ENCODE measurements around the gene DAAM1. TPM values are rescaled to one million over a fixed set of nuclear protein-coding genes. Genes with fewer than 3 reads are reported as not detected.

Gene DAAM1
- 10 to 100 TPM; 12.1 to 15.9 TPM for total RNA-seq

- Mint-ChIP-seq H3K4me1 (peaks cover 22% of the 10 kb centered on the region), H3K27me3 (peaks cover 27% of the 10 kb centered on the region), H3K4me3 (peak within 1 kb of the TSS; percentile 85), H3K27ac (peak within 1 kb of the TSS; percentile 80), H3K9me3 (ENCODE audit: low read depth) (no peaks in the 10 kb centered on the region), H3K36me3 (no peaks in the 10 kb centered on the region)
- DNase-seq (peak; percentile 98), ATAC-seq (peak; percentile 96)
- CTCF ChIA-PET, result interaction anchor here (0.9 to 1.6 kb wide), 2 partner anchors 12 to 296 kb away, joined by 3 to 5 read pairs; partner anchors contain the start of genes JKAMP and L3HYPDH
Observed at GRCh38 chr14:59188461-59189090, at the start of gene DAAM1. TSS of gene DAAM1 (plus strand) at chr14:59188667. CDS start at chr14:59263478, 74,811 bp downstream.

GRCh38 chr14:59139324-59139723, 49.1 kb upstream of the DAAM1 start:
- ATAC-seq (no peak), DNase-seq (no peak)
- Mint-ChIP-seq H3K27me3 (peaks cover 19% of the 10 kb centered on the region), H3K36me3 (no peaks in the 10 kb centered on the region), H3K4me3 (no peak overlapping the region), H3K9me3 (ENCODE audit: low read depth) (no peaks in the 10 kb centered on the region), H3K4me1 (no peaks in the 10 kb centered on the region), H3K27ac (no peak overlapping the region)
- CTCF ChIA-PET, result no interaction called here

- no peaks in the 10 kb centered on the region for H3K36me3 Mint-ChIP-seq
- ATAC-seq, result no peak
- no peak overlapping the region for H3K4me3 Mint-ChIP-seq
- H3K9me3 Mint-ChIP-seq (ENCODE audit: low read depth), result no peaks in the 10 kb centered on the region
- H3K4me1 Mint-ChIP-seq, result no peaks in the 10 kb centered on the region
- CTCF ChIA-PET, result no interaction called here
- H3K27ac Mint-ChIP-seq, result no peak overlapping the region
- DNase-seq, result no peak
- peaks cover 9% of the 10 kb centered on the region for H3K27me3 Mint-ChIP-seq
Observed at GRCh38 chr14:59140106-59140843, 48.2 kb upstream of the DAAM1 start.

DNA sequence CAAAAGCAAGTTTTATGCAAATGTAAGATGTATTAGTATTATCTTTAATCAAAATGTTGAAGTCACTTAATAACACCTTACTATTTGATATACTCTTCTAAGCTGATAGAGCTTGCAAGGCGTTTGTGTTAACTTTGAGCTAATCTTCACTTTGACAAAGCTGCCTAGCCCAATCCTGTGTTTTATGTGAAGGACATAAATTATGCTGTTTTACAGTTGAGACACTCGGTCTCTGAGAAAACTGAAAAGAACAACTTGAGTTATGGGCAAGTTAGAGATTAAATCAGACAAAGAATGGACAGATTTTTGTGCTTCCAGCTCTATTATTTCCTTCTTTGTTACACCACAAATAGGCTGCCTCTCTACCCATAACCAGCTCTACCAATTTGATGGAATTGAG, 42.0 kb upstream of the DAAM1 start:
- CTCF ChIA-PET, result no interaction called here
- H3K36me3 Mint-ChIP-seq, result no peaks in the 10 kb centered on the region
- no peaks in the 10 kb centered on the region for H3K4me1 Mint-ChIP-seq
- peaks cover 9% of the 10 kb centered on the region for H3K27me3 Mint-ChIP-seq
- DNase-seq (no peak), ATAC-seq (no peak)
- H3K27ac Mint-ChIP-seq, result no peak overlapping the region
- no peaks in the 10 kb centered on the region for H3K9me3 Mint-ChIP-seq (ENCODE audit: low read depth)
- no peak overlapping the region for H3K4me3 Mint-ChIP-seq

DNA sequence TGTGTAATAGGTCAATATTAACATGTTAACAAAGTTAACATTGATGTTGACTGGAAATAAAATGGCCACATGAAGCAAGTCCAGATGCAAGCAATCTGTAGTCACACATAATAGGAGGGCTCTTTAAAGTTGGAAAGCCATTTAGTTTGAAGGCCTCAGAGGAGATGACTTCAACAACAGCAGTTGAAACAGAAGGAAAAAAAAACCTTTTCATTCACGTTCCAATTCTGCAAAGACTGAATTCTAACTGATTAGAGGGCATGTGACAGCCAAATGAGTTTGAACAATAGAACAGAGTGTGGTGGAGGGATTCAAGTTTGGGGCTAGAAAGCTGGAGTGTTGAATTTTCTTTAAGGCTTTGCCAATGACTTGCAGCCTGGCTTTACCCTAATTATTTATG, 41.5 kb upstream of the DAAM1 start:
- CTCF ChIA-PET, result no interaction called here
- Mint-ChIP-seq H3K27ac (no peak overlapping the region), H3K27me3 (peaks cover 9% of the 10 kb centered on the region), H3K4me1 (no peaks in the 10 kb centered on the region), H3K36me3 (no peaks in the 10 kb centered on the region), H3K4me3 (no peak overlapping the region), H3K9me3 (ENCODE audit: low read depth) (no peaks in the 10 kb centered on the region)
- ATAC-seq (no peak), DNase-seq (no peak)

DNA sequence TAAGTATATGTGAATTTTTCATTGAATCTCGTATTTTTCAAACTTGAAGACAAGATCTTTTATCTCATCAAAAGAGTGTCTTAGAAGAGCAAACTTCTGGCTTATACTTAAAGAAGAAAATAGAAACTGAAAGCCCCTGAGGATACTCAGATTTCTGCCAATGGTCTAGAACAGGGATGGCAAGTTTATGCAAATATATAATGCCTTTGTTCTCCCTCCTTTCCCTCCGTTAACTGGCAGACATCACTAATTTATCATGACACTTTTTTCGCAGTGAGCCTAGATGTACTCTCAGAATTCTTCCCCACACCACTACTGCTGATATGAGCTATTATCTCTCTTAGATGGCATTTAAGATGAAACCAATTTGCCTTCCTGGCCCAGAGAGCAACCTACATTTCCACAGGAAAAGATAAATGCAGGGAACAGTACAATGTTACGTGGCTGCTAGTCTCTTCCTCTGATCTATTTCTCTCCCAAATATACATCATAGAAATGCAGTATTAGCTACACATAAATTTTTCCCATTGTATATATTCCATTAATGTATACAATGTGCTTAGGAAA, 40.0 kb upstream of the DAAM1 start:
- Mint-ChIP-seq H3K4me1 (no peaks in the 10 kb centered on the region), H3K4me3 (no peak overlapping the region), H3K9me3 (ENCODE audit: low read depth) (no peaks in the 10 kb centered on the region), H3K27me3 (peaks cover 2% of the 10 kb centered on the region), H3K27ac (no peak overlapping the region), H3K36me3 (no peaks in the 10 kb centered on the region)
- ATAC-seq (no peak), DNase-seq (no peak)
- CTCF ChIA-PET, result no interaction called here

DNA sequence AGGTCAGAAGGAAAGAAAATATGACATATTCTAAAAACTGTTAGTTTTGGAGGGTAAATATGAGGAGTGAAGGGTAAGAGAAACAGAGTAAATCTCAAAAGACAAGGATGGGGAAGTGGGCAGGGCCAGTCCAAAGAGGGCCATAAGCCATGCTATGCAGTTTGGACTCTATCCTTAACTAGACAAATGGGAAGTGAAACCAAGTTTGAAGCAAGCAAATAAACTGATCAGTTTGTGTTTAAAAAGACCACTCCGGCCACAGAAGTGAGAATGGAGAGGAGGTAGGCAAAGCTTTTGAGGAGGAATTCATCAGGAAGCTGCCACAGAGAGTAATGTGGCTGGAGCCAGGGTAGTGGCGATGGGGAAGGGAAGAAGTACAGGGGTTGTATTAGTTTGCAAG, 37.5 kb upstream of the DAAM1 start:
- Mint-ChIP-seq H3K4me1 (peaks cover 2% of the 10 kb centered on the region), H3K9me3 (ENCODE audit: low read depth) (no peaks in the 10 kb centered on the region), H3K36me3 (no peaks in the 10 kb centered on the region), H3K27ac (no peak overlapping the region), H3K4me3 (no peak overlapping the region), H3K27me3 (no peaks in the 10 kb centered on the region)
- DNase-seq (no peak), ATAC-seq (no peak)
- CTCF ChIA-PET, result no interaction called here

GRCh38 chr14:59154373-59154772, 34.1 kb upstream of the DAAM1 start:
- H3K4me3 Mint-ChIP-seq, result no peak overlapping the region
- ATAC-seq (no peak), DNase-seq (no peak)
- H3K4me1 Mint-ChIP-seq, result peaks cover 2% of the 10 kb centered on the region
- no peaks in the 10 kb centered on the region for H3K9me3 Mint-ChIP-seq (ENCODE audit: low read depth)
- no peaks in the 10 kb centered on the region for H3K36me3 Mint-ChIP-seq
- H3K27ac Mint-ChIP-seq, result no peak overlapping the region
- CTCF ChIA-PET, result no interaction called here
- no peaks in the 10 kb centered on the region for H3K27me3 Mint-ChIP-seq

- no peak for ATAC-seq
- Mint-ChIP-seq H3K9me3 (ENCODE audit: low read depth) (no peaks in the 10 kb centered on the region), H3K27ac (no peak overlapping the region), H3K4me1 (peaks cover 2% of the 10 kb centered on the region), H3K36me3 (no peaks in the 10 kb centered on the region), H3K4me3 (no peak overlapping the region), H3K27me3 (peaks cover 3% of the 10 kb centered on the region)
- CTCF ChIA-PET, result no interaction called here
- DNase-seq, result no peak
Observed at GRCh38 chr14:59155886-59156285, 32.6 kb upstream of the DAAM1 start.

DNA sequence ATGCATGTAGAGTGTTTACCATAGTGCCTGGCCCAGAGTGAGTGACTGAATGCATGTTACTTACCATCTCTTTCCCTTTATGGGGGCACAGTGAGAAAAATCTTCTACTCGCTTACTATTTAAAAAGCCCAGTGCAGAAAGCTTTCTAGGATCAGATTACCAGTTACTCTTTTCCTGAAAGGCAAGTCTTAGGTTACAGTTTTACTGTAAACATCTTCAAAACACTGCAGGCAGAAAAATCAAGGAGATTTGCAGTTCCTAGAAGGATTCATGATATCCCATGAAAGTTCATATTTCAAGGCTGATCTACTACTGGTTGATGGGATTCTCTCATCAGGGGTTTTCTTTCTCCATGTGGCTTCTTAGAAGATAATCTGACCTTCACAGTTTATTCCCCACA, 29.3 kb upstream of the DAAM1 start:
- CTCF ChIA-PET, result no interaction called here
- no peaks in the 10 kb centered on the region for H3K36me3 Mint-ChIP-seq
- no peak overlapping the region for H3K4me3 Mint-ChIP-seq
- DNase-seq (no peak), ATAC-seq (no peak)
- H3K27ac Mint-ChIP-seq, result no peak overlapping the region
- peaks cover 17% of the 10 kb centered on the region for H3K27me3 Mint-ChIP-seq
- H3K9me3 Mint-ChIP-seq (ENCODE audit: low read depth), result no peaks in the 10 kb centered on the region
- H3K4me1 Mint-ChIP-seq, result peaks cover 2% of the 10 kb centered on the region

- H3K4me3 Mint-ChIP-seq, result no peak overlapping the region
- H3K4me1 Mint-ChIP-seq, result no peaks in the 10 kb centered on the region
- H3K27ac Mint-ChIP-seq, result no peak overlapping the region
- DNase-seq, result no peak
- no peak for ATAC-seq
- no peaks in the 10 kb centered on the region for H3K9me3 Mint-ChIP-seq (ENCODE audit: low read depth)
- H3K36me3 Mint-ChIP-seq, result no peaks in the 10 kb centered on the region
- H3K27me3 Mint-ChIP-seq, result peaks cover 20% of the 10 kb centered on the region
- CTCF ChIA-PET, result no interaction called here
Observed at GRCh38 chr14:59160506-59160905, 28.0 kb upstream of the DAAM1 start.

- H3K27me3 Mint-ChIP-seq, result peaks cover 22% of the 10 kb centered on the region
- H3K9me3 Mint-ChIP-seq (ENCODE audit: low read depth), result no peaks in the 10 kb centered on the region
- DNase-seq (no peak), ATAC-seq (no peak)
- H3K36me3 Mint-ChIP-seq, result no peaks in the 10 kb centered on the region
- no peak overlapping the region for H3K4me3 Mint-ChIP-seq
- no peak overlapping the region for H3K27ac Mint-ChIP-seq
- no peaks in the 10 kb centered on the region for H3K4me1 Mint-ChIP-seq
- CTCF ChIA-PET, result no interaction called here
Observed at GRCh38 chr14:59161561-59162175, 26.8 kb upstream of the DAAM1 start.

GRCh38 chr14:59166258-59166657, 22.2 kb upstream of the DAAM1 start:
- Mint-ChIP-seq H3K4me1 (no peaks in the 10 kb centered on the region), H3K4me3 (no peak overlapping the region), H3K27ac (no peak overlapping the region), H3K9me3 (ENCODE audit: low read depth) (no peaks in the 10 kb centered on the region), H3K27me3 (peaks cover 23% of the 10 kb centered on the region), H3K36me3 (no peaks in the 10 kb centered on the region)
- DNase-seq, result no peak
- CTCF ChIA-PET, result no interaction called here
- no peak for ATAC-seq

DNA sequence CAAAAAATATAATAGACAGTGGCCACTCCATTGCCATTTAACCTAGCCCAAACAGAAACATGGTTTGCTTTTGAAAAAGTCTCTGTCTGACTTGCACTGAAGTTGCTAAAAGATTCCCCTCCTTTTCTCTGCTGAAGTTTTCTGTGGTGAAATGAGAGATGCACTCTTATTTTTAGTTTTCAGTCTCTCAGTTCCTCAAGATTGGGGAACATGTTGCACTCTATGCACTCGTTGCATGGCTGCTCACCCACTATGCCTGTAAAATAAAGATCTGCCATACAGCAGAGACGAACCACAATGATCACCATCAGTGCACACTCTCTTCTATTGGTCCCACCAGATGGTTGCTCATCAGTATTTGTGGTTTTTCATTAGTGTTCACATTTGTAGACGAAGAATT, 13.1 kb upstream of the DAAM1 start:
- CTCF ChIA-PET, result no interaction called here
- Mint-ChIP-seq H3K9me3 (ENCODE audit: low read depth) (no peaks in the 10 kb centered on the region), H3K4me1 (peaks cover 3% of the 10 kb centered on the region), H3K27ac (no peak overlapping the region), H3K4me3 (no peak overlapping the region), H3K27me3 (peaks cover 12% of the 10 kb centered on the region), H3K36me3 (no peaks in the 10 kb centered on the region)
- DNase-seq (no peak), ATAC-seq (no peak)

Measured in activated CD8-positive, alpha-beta memory T cell treated with anti-CD3 and anti-CD28 coated beads, Interleukin-2, amount 10 ng/mL, durations not matched to agents 7 days and 5 days (primary cell).